ENCODE measurements around the gene SDK1.
A peak's percentile ranks its signal among the peaks of the same experiment; 100 is the strongest.

The SDK1 gene

GRCh38 chr7:3436746-3437145 is 135.7 kb downstream of the SDK1 start:
- peak; percentile 81 for DNase-seq (ENCODE audit: low read depth, low spot score)
- TF ChIP-seq, protein P1, sequence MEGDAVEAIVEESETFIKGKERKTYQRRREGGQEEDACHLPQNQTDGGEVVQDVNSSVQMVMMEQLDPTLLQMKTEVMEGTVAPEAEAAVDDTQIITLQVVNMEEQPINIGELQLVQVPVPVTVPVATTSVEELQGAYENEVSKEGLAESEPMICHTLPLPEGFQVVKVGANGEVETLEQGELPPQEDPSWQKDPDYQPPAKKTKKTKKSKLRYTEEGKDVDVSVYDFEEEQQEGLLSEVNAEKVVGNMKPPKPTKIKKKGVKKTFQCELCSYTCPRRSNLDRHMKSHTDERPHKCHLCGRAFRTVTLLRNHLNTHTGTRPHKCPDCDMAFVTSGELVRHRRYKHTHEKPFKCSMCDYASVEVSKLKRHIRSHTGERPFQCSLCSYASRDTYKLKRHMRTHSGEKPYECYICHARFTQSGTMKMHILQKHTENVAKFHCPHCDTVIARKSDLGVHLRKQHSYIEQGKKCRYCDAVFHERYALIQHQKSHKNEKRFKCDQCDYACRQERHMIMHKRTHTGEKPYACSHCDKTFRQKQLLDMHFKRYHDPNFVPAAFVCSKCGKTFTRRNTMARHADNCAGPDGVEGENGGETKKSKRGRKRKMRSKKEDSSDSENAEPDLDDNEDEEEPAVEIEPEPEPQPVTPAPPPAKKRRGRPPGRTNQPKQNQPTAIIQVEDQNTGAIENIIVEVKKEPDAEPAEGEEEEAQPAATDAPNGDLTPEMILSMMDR (IDR thresholded peaks at IDR 0.05; ENCODE audit: low read depth, low read length): no peak
- no peak overlapping the region for H3K4me3 ChIP-seq (ENCODE audit: low read depth, low read length)
- in situ Hi-C loops (cut with HindIII; ENCODE audit: low sequenced_read_pairs): no loop called here

GRCh38 chr7:3437467-3437866 is 136.4 kb downstream of the SDK1 start:
- DNase-seq (ENCODE audit: low read depth, low spot score): no peak
- TF ChIP-seq, protein P1 (IDR thresholded peaks at IDR 0.05; ENCODE audit: low read depth, low read length): no peak
- H3K4me3 ChIP-seq (ENCODE audit: low read depth, low read length): no peak overlapping the region
- in situ Hi-C loops (cut with HindIII; ENCODE audit: low sequenced_read_pairs): no loop called here

- in situ Hi-C loops (cut with HindIII; ENCODE audit: low sequenced_read_pairs): no loop called here
- DNase-seq (ENCODE audit: low read depth, low spot score): no peak
- TF ChIP-seq, protein P1 (IDR thresholded peaks at IDR 0.05; ENCODE audit: low read depth, low read length): no peak
- H3K4me3 ChIP-seq (ENCODE audit: low read depth, low read length): no peak overlapping the region
Observed at GRCh38 chr7:3438352-3438751, 137.3 kb downstream of the SDK1 start.

- TF ChIP-seq, protein P1 (IDR thresholded peaks at IDR 0.05; ENCODE audit: low read depth, low read length): no peak
- DNase-seq (ENCODE audit: low read depth, low spot score): peak; percentile 94
- no peak overlapping the region for H3K4me3 ChIP-seq (ENCODE audit: low read depth, low read length)
- in situ Hi-C loops (cut with HindIII; ENCODE audit: low sequenced_read_pairs): no loop called here
Observed at GRCh38 chr7:3439333-3440030, 138.4 kb downstream of the SDK1 start.

DNA sequence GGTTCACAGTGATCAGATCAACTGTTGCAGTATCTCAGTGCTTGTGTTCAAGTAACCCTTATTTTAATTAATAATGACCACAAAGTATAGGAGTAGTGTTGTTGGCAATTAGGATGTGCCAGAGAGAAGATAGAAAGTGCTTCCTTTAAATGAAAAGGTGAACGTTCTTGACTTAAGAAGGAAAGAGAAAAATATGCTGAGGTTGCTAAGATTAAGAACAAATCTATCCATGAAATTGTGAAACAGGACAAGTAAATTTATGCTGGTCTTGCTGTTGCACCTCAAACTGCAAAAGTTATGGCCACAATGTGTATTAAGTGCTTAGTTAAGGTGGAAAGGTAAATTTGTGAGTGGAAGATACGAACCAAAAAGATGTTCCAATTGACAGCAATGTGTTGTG is 139.5 kb downstream of the SDK1 start:
- in situ Hi-C loops (cut with HindIII; ENCODE audit: low sequenced_read_pairs): no loop called here
- no peak overlapping the region for H3K4me3 ChIP-seq (ENCODE audit: low read depth, low read length)
- TF ChIP-seq, protein P1 (IDR thresholded peaks at IDR 0.05; ENCODE audit: low read depth, low read length): no peak
- no peak for DNase-seq (ENCODE audit: low read depth, low spot score)

GRCh38 chr7:3443716-3444115 is 142.7 kb downstream of the SDK1 start:
- in situ Hi-C loops (cut with HindIII; ENCODE audit: low sequenced_read_pairs): no loop called here
- TF ChIP-seq, protein P1 (IDR thresholded peaks at IDR 0.05; ENCODE audit: low read depth, low read length): no peak
- no peak overlapping the region for H3K4me3 ChIP-seq (ENCODE audit: low read depth, low read length)
- no peak for DNase-seq (ENCODE audit: low read depth, low spot score)

Data from astrocyte of the spinal cord (primary cell).